GM12872 (cell line): Measurements from ENCODE around the gene NOXA1.

Experiments
- TF ChIP-seq, protein P1 (sequence below): IDR thresholded peaks from 3 replicates; pipeline ENCODE4 v1.5.1; 2011; ENCODE audit warnings: low read depth, mild to moderate bottlenecking, low read length, moderate library complexity; ENCODE audit not compliant: insufficient read depth

Gene NOXA1

DNA sequence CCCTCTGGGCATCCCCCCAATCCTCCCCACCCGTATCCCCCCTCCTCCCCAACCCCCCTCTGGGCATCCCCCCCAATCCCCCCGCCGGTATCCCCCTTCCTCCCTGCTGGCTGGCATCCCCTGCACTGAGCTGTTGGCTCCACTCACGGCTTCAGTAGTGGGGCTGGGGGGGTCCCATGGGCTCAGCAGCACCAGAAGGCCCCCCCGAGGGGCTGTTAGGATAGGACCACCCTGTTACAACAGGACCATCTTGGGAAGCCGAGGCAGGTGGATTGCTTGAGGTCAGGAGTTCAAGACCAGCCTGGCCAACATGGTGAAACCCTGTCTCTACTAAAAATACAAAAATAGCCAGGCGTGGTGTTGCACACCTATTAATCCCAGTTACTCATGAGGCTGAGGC lies 42.6 kb upstream of the NOXA1 start:
- TF ChIP-seq, protein P1, sequence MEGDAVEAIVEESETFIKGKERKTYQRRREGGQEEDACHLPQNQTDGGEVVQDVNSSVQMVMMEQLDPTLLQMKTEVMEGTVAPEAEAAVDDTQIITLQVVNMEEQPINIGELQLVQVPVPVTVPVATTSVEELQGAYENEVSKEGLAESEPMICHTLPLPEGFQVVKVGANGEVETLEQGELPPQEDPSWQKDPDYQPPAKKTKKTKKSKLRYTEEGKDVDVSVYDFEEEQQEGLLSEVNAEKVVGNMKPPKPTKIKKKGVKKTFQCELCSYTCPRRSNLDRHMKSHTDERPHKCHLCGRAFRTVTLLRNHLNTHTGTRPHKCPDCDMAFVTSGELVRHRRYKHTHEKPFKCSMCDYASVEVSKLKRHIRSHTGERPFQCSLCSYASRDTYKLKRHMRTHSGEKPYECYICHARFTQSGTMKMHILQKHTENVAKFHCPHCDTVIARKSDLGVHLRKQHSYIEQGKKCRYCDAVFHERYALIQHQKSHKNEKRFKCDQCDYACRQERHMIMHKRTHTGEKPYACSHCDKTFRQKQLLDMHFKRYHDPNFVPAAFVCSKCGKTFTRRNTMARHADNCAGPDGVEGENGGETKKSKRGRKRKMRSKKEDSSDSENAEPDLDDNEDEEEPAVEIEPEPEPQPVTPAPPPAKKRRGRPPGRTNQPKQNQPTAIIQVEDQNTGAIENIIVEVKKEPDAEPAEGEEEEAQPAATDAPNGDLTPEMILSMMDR: no peak

GRCh38 chr9:137381501-137382443 lies 41.4 kb upstream of the NOXA1 start:
- TF ChIP-seq, protein P1: no peak

DNA sequence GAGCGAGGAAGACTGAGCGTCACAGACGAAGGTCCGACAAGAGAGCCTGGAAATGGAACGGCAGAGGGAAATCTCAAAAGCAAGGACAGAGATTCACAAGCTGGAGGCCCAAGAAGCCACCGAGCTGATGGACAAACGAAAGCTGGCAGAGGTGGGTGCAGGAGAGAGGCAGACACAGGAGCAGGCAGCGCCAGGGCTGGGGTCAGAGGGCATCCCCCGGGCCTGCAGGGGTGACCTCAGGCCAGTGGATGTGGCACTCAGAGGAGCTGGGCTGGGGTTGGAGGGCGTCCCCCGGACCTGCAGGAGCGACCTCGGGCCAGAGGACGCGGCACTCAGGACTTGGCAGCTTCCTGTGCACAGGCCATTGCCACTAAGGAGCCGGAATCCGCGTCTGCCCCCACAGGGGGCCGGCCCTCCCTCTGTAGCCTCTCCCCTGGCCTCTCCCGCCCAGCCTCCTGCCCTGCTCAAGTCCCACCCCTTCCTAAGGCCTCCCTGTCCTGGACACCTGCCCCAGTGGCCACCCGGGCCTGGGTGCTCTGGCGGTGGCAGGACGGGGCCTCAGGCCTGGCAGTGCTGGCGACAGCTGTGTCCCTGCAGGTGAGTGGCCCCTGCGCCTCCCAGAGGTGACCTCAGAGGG lies 40.6 kb upstream of the NOXA1 start:
- TF ChIP-seq, protein P1: no peak

DNA sequence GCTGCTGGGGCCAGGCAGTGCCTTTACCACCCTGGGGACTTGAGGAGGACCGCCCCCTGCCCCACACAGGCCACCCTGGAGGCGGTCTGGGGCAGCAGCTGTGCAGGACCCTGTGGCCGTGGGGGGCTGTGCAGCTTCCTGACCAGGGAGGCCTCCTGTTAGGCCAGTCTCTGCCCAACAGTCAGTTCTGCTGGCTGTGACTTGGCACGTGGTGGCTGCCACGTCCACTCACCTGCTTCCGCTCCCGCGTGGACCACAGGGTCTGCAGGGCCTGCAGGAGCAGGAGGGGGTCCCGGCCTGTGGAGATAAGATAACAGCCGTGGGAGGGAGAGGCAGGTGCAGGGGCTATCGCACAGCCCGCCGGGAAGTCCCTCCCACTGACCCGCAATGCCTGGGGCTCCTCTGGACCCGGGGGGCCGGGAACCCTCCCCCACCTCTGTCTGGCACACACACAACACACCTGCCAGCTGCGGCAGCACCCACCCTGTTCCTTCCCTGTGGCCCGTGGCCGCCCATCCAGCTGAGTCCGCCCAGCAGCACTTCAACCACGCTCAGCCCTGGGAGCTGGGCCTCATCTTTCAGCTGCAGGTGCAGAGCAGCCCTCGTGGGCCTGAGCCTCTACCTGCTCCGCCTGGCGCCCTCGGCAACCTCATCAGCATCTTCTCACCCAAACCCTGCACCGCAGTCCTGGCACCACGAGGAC lies 40.0 kb upstream of the NOXA1 start:
- TF ChIP-seq, protein P1: no peak

GRCh38 chr9:137383784-137384756 lies 39.1 kb upstream of the NOXA1 start:
- TF ChIP-seq, protein P1: no peak

- TF ChIP-seq, protein P1: no peak
Observed at GRCh38 chr9:137385061-137385655, 38.0 kb upstream of the NOXA1 start.
